ENCODE measurements around the gene DCHS1. TPM values are rescaled to one million over a fixed set of nuclear protein-coding genes. Genes with fewer than 3 reads are reported as not detected.

Gene DCHS1
- total and polyA plus RNA-seq, 2 donors (not counting 1 experiment from before 2014, with no cell fraction given), result 0.92 to 23.9 TPM

DNA sequence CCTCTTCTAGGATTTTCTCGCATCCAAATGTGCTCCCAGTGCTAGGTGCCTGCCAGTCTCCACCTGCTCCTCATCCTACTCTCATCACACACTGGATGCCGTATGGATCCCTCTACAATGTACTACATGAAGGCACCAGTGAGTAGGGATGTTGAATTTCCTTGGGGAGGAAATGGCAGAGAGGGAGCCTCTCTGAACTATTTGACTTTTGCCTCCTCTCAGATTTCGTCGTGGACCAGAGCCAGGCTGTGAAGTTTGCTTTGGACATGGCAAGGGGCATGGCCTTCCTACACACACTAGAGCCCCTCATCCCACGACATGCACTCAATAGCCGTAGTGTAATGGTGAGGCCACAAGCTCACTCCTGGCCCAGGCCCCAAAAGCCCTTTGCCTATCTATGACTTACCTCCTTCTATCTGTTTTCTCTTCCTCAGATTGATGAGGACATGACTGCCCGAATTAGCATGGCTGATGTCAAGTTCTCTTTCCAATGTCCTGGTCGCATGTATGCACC, 46.0 kb downstream of the DCHS1 start:
- Histone ChIP-seq H3K4me2 (ENCODE audit: extremely low read depth, insufficient read depth, low read length) (no peak overlapping the region), H3K9me3 (ENCODE audit: control insufficient read depth, insufficient read depth, low read depth, low read length) (no peaks in the 10 kb centered on the region), H2AFZ (ENCODE audit: low read length) (no peak overlapping the region), H3K9ac (ENCODE audit: insufficient read depth, low read length) (no peak overlapping the region), H3K36me3 (ENCODE audit: control insufficient read depth, insufficient read depth, low read length) (peaks cover 30% of the 10 kb centered on the region), H3K4me3 (replicated peaks in 1 of 4; ENCODE audit: control extremely low read depth in 1 of 4, insufficient read depth in 1 of 4, low read depth in 3 of 4, low read length in 4 of 4) (no peak overlapping the region), H3K4me1 (ENCODE audit: control insufficient read depth, extremely low read depth, insufficient read depth, low read length) (peaks cover 28% of the 10 kb centered on the region), H3K79me2 (ENCODE audit: control insufficient read depth, insufficient read depth, low read length) (peaks cover 64% of the 10 kb centered on the region), H4K20me1 (ENCODE audit: control insufficient read depth, extremely low read depth, insufficient read depth, low read length) (no peaks in the 10 kb centered on the region), H3K27me3 (ENCODE audit: control insufficient read depth, insufficient read depth, low read length) (no peaks in the 10 kb centered on the region), H3K27ac (ENCODE audit: insufficient read depth, low read length) (no peak overlapping the region)
- no peak for TF ChIP-seq EZH2 (IDR thresholded peaks at IDR 0.05; ENCODE audit: low read length, missing control alignments)
- TF ChIP-seq, protein P1, sequence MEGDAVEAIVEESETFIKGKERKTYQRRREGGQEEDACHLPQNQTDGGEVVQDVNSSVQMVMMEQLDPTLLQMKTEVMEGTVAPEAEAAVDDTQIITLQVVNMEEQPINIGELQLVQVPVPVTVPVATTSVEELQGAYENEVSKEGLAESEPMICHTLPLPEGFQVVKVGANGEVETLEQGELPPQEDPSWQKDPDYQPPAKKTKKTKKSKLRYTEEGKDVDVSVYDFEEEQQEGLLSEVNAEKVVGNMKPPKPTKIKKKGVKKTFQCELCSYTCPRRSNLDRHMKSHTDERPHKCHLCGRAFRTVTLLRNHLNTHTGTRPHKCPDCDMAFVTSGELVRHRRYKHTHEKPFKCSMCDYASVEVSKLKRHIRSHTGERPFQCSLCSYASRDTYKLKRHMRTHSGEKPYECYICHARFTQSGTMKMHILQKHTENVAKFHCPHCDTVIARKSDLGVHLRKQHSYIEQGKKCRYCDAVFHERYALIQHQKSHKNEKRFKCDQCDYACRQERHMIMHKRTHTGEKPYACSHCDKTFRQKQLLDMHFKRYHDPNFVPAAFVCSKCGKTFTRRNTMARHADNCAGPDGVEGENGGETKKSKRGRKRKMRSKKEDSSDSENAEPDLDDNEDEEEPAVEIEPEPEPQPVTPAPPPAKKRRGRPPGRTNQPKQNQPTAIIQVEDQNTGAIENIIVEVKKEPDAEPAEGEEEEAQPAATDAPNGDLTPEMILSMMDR (conservative IDR thresholded peaks at IDR 0.05 in 1 of 2, IDR thresholded peaks at IDR 0.05 in 1 of 2; ENCODE audit: low read depth in 1 of 2, low read length in 2 of 2), result no peak
- DNase-seq (ENCODE audit: low read depth in 2 of 2), result no peak

- TF ChIP-seq, protein P1 (conservative IDR thresholded peaks at IDR 0.05 in 1 of 2, IDR thresholded peaks at IDR 0.05 in 1 of 2; ENCODE audit: low read depth in 1 of 2, low read length in 2 of 2), result no peak
- TF ChIP-seq EZH2 (IDR thresholded peaks at IDR 0.05; ENCODE audit: low read length, missing control alignments), result no peak
- Histone ChIP-seq H3K79me2 (ENCODE audit: control insufficient read depth, insufficient read depth, low read length) (peaks cover 70% of the 10 kb centered on the region), H4K20me1 (ENCODE audit: control insufficient read depth, extremely low read depth, insufficient read depth, low read length) (no peaks in the 10 kb centered on the region), H3K27me3 (ENCODE audit: control insufficient read depth, insufficient read depth, low read length) (no peaks in the 10 kb centered on the region), H3K4me2 (ENCODE audit: extremely low read depth, insufficient read depth, low read length) (no peak overlapping the region), H3K36me3 (ENCODE audit: control insufficient read depth, insufficient read depth, low read length) (peaks cover 27% of the 10 kb centered on the region), H3K9ac (ENCODE audit: insufficient read depth, low read length) (no peak overlapping the region), H3K4me3 (replicated peaks in 1 of 4; ENCODE audit: control extremely low read depth in 1 of 4, insufficient read depth in 1 of 4, low read depth in 3 of 4, low read length in 4 of 4) (no peak overlapping the region), H3K9me3 (ENCODE audit: control insufficient read depth, insufficient read depth, low read depth, low read length) (no peaks in the 10 kb centered on the region), H3K27ac (ENCODE audit: insufficient read depth, low read length) (no peak overlapping the region), H3K4me1 (ENCODE audit: control insufficient read depth, extremely low read depth, insufficient read depth, low read length) (peaks cover 28% of the 10 kb centered on the region), H2AFZ (ENCODE audit: low read length) (no peak overlapping the region)
- DNase-seq (ENCODE audit: low read depth in 2 of 2), result peak in 1 of 2 donors; percentile 50
Observed at GRCh38 chr11:6608726-6609501, 46.7 kb downstream of the DCHS1 start.

- Histone ChIP-seq H3K9ac (ENCODE audit: insufficient read depth, low read length) (no peak overlapping the region), H3K27me3 (ENCODE audit: control insufficient read depth, insufficient read depth, low read length) (no peaks in the 10 kb centered on the region), H3K4me1 (ENCODE audit: control insufficient read depth, extremely low read depth, insufficient read depth, low read length) (peaks cover 26% of the 10 kb centered on the region), H3K9me3 (ENCODE audit: control insufficient read depth, insufficient read depth, low read depth, low read length) (no peaks in the 10 kb centered on the region), H3K36me3 (ENCODE audit: control insufficient read depth, insufficient read depth, low read length) (peaks cover 27% of the 10 kb centered on the region), H3K79me2 (ENCODE audit: control insufficient read depth, insufficient read depth, low read length) (peaks cover 77% of the 10 kb centered on the region), H4K20me1 (ENCODE audit: control insufficient read depth, extremely low read depth, insufficient read depth, low read length) (no peaks in the 10 kb centered on the region), H3K4me3 (replicated peaks in 1 of 4; ENCODE audit: control extremely low read depth in 1 of 4, insufficient read depth in 1 of 4, low read depth in 3 of 4, low read length in 4 of 4) (no peak overlapping the region), H3K4me2 (ENCODE audit: extremely low read depth, insufficient read depth, low read length) (no peak overlapping the region), H3K27ac (ENCODE audit: insufficient read depth, low read length) (peak overlapping the region; percentile 31), H2AFZ (ENCODE audit: low read length) (no peak overlapping the region)
- DNase-seq (ENCODE audit: low read depth in 2 of 2), result no peak
- TF ChIP-seq EZH2 (IDR thresholded peaks at IDR 0.05; ENCODE audit: low read length, missing control alignments), result no peak
- TF ChIP-seq, protein P1 (conservative IDR thresholded peaks at IDR 0.05 in 1 of 2, IDR thresholded peaks at IDR 0.05 in 1 of 2; ENCODE audit: low read depth in 1 of 2, low read length in 2 of 2), result no peak
Observed at GRCh38 chr11:6608011-6608410, 47.6 kb downstream of the DCHS1 start.
